Posterior cingulate gyrus (tissue), 11 donors: Measurements from ENCODE around the gene CCDC106.

Experiments used
- DNase-seq, 10 donors: peaks; one replicate each; pipeline versions ENCODE4 v3.0.0 to v3.0.0-alpha.2; 2020 to 2021; ENCODE audit warnings: mixed read lengths in 3 of 10
- intact Hi-C: fragments of 100-400 bp; cut with DNase I; formaldehyde crosslinking; loops from one replicate; pipeline ENCODE4 v1.15.1; 2023

Gene CCDC106

DNA sequence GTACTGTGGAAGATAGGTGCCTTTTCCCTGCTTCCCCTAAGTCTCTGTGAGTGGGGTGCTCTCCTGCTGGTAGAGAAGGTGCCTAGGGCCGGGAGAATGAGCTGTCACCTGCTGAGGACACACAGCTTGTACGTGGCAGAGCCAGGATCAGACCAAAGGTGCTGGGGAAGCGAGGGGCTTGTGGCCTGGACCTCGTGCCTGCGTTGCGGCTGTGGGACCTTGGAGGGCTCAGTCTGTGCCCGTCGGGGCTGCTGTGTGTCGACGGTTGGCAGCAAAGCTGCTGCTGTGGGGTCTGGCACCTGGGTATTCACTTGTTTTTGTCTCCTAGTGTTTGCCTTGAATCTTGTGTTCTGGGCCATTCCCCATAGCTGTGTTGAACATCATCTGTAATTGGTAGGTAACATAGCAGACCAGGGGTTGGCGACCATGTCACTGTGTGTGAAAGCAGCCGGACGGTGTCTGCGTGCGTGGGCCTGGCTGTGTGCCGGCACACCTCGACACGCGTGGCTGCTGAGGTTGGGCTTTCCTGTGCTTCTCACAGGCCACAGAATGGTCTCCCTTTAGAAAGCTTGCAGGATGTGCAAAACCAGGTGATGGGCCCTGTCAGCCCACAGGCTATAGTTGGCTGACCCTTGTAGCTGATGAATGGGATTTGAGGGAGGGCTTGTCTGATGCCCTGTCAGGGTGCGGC is 16.0 kb downstream of the CCDC106 start:
- intact Hi-C loops, result no loop called here
- DNase-seq, result peak in 1 of 10 donors; percentile 70

DNA sequence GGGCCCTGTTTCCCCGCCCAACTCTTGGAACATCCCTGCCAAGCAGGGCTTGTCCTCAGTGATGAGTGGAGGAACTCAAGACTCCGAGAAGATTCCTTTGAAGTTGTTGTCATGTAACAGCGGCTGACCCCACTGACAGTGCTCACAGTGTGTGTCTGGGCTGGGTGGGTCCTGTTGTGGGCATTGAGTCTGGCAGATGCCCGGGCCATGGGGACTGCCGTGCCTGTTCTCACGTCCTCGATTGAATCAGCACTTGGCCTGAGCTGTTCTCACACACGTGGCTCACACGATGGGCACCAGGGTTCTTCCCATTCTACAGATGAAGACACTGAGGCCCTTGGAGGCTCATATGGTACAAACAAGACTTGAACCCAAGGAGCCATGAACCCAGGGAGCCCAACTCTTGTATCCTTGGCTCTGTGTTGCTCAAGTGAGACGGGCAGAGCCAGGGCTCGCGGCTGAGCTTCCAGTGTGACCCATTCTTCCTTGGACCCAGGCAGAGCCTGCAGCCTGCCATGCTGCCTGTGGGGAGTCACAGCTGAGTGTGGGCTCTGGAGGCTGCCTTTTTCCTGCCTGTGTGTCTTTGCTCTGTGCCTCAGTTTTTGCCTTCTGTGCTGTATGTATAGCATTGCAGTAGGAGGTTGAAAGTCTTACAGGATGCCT is 18.5 kb downstream of the CCDC106 start:
- no peak for DNase-seq
- intact Hi-C loops, result no loop called here

DNA sequence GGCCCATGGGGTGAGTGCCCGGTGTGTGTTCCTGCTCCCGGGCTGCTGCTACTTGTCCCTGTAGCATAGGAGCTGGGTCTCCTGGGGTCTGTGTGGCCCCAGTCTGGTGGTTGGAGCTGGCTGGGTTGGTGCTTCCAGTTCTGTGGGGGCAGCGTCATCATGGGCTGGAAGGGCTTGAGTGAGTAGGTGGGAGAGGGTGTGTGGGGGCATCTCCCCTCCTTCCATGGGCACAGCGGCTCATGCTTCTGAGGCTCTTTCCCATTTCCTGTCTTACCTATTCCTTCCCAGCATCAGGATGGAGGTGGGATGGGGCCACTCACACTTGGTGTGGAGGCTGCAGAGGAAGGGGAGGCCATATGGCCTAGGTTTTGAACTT is 19.0 kb downstream of the CCDC106 start:
- no peak for DNase-seq
- intact Hi-C loops, result no loop called here

DNA sequence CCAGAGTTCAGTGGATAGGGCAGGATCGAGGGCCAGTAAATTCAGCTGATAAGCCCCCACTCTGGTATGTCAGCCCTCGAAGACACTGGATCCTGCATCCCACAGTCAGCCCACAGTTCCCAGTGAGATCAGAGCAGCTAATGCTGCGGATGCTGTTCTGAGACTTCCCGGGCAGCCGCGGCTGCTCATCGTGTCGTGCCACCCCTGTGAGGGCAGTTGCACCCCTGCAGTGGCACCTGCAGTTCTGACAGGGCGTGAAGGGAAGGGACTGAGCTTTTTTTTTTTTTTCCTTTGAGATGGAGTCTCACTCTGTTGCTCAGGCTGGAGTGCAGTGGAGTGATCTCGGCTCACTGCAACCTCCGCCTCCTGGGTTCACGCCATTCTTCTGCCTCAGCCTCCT is 19.5 kb downstream of the CCDC106 start:
- no peak for DNase-seq
- intact Hi-C loops, result no loop called here

DNA sequence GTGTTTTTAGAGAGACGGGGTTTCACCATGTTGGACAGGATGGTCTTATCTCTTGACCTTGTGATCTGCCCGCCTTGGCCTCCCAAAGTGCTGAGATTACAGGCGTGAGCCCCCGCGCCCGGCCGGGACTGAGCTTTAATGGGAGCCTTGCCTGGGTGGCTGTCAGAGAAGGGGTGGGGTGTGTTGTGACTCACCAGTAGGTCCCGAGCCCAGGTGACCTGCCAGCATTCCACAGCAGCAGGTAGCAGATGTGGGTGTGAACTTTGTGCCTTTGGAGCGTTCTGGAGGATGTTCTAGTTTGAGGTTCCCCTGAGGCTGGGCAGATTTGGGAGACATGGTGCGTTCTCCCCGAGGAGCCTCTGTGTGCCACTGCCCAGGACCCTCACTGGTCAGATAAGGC is 19.9 kb downstream of the CCDC106 start:
- intact Hi-C loops, result no loop called here
- no peak for DNase-seq

DNA sequence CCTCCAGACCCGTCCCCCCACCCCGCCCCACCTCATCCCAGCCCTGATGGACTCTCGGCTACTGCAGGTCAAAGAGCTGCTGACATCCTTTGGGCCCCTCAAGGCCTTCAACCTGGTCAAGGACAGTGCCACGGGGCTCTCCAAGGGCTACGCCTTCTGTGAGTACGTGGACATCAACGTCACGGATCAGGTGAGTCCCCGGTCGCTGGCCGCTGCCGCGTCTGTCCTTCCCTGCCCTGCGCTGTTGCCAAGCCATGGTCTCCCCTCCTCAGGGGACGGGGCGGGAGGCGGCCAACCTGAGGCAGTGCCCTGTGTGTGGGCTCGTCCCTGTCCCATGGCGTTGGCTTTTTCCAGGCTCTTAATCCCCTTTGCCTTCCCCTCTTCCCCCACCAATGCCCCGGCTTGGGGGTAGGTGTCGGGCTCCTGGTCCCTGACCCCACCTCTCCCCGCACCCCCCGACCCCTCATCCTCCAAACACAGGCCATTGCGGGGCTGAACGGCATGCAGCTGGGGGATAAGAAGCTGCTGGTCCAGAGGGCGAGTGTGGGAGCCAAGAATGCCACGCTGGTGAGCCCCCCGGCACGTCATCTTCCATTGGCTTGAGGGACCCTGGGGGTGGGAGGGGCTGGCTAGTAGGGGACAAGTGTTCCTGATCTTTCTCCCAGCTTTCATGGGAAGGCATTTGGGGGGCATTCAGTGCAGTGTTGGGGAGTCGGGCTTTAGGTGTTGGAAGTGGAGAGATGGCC is 20.8 kb downstream of the CCDC106 start:
- intact Hi-C loops, result no loop called here
- DNase-seq, result no peak

DNA sequence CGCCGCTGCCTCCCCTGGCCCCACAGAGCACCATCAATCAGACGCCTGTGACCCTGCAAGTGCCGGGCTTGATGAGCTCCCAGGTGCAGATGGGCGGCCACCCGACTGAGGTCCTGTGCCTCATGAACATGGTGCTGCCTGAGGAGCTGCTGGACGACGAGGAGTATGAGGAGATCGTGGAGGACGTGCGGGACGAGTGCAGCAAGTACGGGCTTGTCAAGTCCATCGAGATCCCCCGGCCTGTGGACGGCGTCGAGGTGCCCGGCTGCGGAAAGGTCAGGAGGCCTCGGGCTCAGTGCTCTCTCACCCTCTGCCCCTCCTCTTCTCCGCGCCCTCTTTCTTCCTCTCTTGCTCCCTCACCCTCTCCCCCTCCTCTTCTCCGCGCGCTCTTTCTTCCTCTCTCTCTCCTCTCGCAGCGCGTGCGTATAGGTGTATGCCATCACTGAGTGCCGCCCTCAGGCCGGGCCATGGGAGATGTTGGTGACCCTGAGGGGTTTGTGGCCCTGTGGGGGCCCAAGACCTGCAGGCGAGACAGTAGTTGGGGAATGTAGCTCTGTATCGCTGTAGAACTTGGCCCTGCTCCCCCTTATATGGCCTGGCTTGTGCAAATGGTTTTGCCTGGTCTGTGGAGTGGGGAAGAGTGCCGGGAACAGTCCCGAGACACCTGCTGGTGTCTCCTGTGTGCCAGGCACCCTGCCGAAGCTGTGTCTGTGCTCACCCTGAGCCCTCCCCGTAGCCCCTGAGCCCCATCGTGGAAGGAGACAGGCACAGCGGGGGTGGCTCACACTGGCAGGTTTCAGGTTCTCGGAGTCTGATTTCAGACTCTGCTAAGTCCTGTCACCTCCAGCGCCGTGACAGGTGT is 21.6 kb downstream of the CCDC106 start:
- intact Hi-C loops, result no loop called here
- DNase-seq, result no peak

DNA sequence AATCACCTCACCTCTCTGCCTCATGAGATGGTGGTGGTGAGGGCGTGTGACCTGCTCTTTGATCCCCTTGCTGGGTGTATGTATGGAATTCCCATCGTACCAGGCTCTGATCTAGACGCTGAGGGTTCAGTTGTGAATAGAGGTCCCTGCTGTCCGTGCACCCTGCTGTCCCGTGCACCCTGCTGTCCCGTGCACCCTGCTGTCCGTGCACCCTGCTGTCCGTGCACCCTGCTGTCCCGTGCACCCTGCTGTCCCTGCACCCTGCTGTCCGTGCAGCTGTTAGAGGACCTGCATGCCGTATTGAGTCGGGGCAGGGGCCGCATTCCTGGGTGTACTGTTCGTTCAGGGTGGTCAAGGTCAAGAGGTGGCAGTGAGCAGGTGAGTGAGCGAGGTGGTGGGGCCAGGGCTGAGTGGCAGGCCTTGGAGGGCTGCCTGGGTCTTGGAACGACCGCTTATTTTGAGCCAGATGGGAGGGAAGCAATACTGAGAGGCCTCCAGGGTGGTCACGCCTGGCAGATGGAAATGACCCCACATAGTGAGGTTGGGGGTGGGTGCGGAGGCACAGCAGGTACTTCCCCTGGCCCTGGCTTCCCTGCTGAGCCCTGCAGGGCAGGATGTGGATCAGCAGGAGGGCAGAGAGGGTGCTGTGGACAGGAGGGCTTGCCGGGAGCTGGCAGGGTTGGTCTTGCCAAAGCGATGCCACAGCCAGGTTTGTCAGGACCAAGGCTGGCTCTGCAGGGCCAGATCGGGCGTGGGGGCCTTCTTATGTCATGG is 22.5 kb downstream of the CCDC106 start:
- DNase-seq, result peak in 4 of 10 donors; percentile 28 to 94 (median 74)
- intact Hi-C loops, result no loop called here

DNA sequence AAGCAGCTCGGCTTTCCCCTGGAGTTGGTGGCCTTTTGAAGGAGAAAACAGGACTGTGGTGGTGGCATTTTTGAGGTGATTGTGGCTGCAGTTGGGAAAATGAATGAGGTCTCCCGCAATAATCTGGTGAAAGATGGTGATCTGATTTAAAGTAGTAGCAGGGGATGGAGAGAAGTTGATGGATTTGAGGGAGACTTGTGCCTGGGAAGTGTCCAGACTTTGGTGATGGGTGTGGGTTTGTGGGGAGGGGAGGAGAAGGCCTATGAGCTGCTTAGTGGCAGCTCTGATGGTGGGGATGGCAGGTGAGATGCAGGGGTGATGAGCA is 23.0 kb downstream of the CCDC106 start:
- intact Hi-C loops, result no loop called here
- DNase-seq, result no peak

DNA sequence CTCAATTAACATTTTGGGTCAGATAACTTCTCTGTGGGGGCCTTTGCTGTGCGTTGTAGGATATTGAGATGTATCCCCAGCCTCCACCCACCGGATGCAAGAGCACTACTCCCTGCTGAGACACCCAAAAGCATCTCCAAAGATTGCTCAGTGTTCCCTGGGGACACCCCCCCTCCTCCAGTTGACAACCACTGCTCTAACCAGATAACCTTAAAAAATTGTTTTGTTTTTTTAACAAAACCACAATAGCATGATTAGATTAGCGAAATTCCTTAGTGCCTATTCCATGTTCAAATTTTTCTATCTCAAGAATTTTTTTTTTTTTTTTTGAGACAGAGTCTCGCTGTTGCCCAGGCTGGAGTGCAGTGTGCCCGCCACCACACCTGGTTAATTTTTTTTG is 24.4 kb downstream of the CCDC106 start:
- no peak for DNase-seq
- intact Hi-C loops, result no loop called here

DNA sequence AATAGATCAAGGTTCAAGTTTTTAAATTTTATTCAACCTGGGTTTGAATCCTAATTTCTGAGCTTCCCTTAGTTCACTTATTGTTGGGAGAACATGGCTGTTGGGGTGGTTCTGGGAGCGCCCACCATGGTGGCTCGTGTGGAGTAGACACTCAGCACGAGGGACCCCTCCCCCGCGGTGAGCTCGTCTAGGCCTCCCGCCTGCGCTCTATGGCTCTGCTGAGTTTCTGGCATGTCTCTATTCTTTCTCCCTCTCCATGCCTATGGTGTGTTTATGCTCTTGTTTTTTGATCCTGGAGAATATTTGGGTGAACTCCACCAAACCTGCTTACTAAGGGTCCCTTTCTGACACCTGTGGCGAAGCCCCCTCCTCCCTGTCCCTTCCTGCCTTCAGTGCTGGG is 25.5 kb downstream of the CCDC106 start:
- intact Hi-C loops, result no loop called here
- DNase-seq, result no peak

DNA sequence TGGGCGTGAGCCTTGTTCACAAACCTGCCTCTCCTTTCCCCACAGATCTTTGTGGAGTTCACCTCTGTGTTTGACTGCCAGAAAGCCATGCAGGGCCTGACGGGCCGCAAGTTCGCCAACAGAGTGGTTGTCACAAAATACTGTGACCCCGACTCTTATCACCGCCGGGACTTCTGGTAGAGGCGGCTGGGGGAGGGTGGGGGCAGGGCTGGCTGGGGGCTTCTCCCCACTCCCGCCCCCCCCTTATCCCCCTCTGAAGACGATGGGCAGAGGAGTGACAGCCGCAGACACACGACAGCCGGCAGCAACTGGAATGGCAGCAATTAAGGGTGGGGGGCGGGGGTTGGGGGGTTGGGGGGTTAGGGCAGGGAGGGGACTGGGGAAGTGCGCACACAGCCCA is 25.9 kb downstream of the CCDC106 start:
- no peak for DNase-seq
- intact Hi-C loops, result no loop called here

DNA sequence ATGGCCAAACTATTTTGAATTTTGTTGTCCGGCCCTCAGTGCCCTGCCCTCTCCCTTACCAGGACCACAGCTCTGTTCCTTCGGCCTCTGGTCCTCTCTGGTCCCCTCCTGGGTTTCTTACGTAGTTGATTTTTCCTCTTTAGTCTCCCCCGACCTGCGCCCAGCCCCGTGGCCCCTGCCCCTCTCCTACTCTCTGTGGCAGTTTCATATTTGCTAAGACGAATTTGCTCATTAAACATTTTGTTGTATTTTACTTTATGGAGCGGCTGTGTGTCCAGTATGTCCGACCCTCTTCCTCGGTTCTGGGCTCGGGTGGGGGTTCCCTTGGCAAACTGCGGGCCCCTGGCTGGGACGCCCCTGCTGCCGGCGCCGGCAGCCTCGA is 26.4 kb downstream of the CCDC106 start:
- intact Hi-C loops, result no loop called here
- no peak for DNase-seq

DNA sequence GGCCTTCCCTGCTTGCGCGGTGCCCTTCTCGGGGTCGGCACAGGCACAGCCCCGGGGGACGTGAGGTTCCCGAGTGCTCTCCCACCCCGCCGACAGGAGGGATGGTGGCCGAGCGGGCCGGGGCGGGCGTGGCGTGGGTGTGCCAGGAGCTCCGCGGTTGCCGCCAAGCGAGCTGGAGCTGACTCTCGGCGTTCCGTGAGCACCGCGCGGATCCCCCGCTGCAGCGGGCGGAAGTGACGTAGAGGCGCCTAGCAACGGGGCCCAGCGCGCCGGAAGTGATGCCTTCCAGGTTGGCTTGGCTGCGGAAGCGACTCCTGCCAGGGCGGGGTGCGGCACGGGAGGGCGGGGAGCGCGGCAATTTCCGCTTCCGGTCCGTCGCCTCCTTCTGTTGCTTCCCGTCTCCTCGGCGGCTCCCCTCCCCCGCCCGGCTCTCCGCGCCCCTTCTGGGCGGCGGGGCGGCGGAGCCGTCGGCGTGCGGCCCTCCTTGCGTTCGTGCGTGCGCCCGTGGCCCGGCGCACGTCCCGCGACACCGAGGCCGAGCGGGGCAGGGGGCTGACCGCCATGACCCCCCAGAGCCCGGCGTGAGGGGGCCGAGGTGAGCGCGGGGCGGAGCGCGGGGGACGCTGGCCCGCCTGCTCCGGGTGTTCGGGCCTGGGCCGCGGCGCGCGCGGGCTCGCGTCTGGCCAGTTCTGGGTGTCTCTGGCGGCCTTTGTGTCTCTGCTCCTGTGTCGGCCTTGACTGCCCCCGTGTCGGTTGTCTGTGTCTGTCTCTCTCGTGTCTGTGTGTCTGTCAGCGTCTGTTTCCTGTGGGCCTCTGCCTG is 27.0 kb downstream of the CCDC106 start, which contains the start of gene EPN1:
EPN1 (plus strand) TSS at position 386 of the 820 bp plus-strand sequence. CDS start 3,402 bp downstream, outside the sequence.
- intact Hi-C loops, result no loop called here
- DNase-seq, result peak; percentile 95 to 100 (median 97)

DNA sequence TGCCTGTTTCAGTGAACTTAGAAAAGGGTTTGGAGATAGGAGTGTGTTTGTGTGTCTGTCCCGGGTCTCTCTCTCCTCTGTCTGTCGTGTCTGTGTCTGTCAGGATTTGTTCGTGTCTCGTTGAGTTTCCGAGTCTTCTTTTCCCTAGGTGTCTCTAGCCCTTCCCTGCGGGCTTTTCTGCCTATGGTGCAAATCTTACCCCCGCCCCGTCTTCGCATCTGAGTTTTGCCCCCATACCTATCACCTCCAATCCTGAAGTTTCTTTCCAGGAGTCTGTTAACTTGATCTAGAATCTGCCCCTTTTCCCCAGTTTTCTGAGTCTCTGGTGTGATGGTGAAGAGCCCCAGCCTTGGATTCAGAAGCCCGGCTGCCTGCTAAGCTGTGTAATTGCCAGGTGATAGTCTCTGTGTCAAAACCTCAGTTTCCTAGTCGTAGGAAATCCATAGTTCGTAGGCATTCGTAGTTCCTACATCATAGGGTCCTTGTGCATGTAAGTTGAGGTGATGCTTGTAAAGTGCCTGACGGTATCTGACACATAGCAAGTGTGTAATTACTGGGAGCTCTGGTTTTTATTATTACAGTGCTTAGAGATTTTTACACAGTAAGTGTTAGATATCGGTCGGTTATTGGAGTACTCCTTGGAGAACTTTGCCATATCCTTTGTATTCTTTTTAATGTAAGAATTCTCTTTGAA is 27.8 kb downstream of the CCDC106 start:
- intact Hi-C loops, result no loop called here
- no peak for DNase-seq

DNA sequence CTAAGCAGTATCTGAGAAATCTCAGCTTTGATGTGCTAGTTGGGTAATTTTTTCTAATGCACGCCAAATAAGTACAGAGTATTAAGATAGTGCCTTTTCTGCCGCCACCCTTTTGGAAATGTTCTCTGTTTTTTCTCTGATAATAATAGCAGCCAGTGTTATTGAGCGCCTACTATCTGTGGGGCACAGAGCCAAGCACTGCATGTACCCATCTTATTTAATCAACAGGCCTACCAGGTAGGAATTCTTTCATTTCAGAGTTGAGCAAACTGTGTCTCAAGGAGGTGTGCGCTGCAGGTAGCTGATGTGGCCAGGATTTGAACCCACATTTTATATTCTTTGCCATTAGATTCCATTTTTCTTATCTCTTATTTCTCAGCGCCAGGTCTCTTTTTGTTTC is 28.4 kb downstream of the CCDC106 start:
- intact Hi-C loops, result no loop called here

DNA sequence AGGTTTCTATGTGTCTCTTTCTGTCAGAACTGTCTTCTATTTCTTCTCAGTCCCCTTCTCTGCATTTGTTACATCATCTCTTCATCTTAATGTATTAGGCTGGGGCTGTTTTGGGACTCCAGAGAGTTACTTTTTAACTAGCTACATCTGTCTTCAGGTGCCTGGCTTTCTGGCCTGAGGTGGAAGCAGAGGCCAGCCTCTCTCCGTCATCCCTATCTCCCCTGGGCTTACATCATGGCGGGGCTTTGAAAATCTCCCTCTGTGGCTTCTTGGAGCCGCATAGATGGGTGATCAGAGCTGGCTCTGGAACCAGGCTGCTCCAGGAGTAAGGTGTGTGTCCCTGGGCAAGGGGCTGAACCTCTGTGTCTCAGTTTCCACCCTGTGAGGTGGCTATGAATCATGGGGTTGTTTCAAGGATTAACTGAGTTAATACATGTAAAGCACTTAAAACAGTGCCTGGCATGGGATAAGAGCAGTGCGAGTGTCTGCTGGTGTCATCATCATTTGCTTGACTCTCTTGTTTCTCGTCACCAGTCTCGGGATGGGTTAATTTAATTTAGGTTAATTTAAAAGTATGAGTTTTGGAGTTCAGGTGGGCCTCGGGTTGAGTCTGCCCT is 29.0 kb downstream of the CCDC106 start:
- intact Hi-C loops, result no loop called here
- no peak for DNase-seq

More for the DNA sequence above, 28.4 kb downstream of the CCDC106 start:
- no peak for DNase-seq

DNA sequence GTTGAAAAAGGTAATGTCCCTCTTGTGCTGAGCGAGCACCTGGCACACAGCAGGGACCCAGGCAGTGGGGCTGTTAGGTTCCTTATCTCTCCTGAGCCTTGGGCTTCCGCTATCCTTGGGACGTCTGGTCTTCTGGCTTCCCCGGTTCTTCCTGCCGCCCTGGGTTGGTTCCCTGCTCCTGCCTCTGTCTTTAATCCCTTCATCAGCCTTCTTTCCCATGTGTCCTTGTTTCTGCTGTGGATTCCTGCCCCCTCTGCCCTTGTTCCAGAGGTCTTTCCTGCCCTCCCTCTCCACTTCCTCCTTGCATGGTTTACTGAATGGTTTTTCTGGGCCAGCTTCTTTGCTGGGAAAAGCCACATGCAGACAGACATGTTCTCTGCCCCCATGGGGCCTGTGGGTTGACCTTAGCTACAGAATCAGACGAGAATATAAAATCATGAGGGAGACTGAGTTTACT is 29.6 kb downstream of the CCDC106 start:
- intact Hi-C loops, result no loop called here
- no peak for DNase-seq
